ENCODE measurements around the gene ADTRP. TPM values are rescaled to one million over a fixed set of nuclear protein-coding genes. Genes with fewer than 3 reads are reported as not detected.

Gene ADTRP, protein sequence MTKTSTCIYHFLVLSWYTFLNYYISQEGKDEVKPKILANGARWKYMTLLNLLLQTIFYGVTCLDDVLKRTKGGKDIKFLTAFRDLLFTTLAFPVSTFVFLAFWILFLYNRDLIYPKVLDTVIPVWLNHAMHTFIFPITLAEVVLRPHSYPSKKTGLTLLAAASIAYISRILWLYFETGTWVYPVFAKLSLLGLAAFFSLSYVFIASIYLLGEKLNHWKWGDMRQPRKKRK
- total RNA-seq = not detected in 2 replicates
- not detected in 2 replicates for polyA plus RNA-seq

DNA sequence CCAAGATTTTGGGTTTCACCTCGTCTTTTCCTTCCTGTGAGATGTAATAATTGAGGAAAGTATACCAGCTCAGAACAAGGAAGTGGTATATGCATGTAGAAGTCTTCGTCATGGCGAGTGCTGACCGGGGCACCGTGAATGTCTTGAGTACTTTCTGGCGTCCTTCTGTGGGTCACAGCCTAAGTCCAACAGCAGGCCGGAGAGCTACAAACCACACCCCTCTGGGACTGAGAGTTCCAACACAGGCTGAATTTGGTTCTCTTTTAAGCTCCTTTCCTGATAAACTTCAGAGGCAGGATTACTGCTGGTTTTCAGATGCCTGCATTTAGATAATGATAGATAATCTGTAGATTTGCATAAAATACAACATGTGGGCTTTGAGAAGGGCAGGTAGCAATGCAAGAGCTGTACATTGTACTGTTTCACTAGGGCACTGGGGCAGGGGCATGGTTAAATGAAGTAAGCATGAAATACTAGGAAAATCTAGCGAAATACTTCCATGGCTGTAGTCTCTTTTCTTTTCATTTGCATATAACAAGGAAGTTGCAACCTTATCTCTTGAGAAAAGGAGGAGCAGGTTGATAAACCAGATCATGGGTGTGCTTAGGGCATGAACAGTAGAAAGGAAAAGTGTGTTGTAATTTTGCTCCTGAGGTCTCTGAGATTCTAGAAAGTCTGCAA, at the start of gene ADTRP:
ADTRP (minus strand) TSS at position 156 of the 681 bp plus-strand sequence; CDS start at position 112, 44 bp downstream.
- Histone ChIP-seq H3K9me3 (ENCODE audit: low read depth) (no peaks in the 10 kb centered on the region), H3K36me3 (no peaks in the 10 kb centered on the region), H3K27me3 (no peaks in the 10 kb centered on the region), H3K4me1 (ENCODE audit: low read depth) (no peaks in the 10 kb centered on the region), H3K4me3 (no peak within 1 kb of the TSS), H3K27ac (no peak within 1 kb of the TSS)
- DNase-seq (ENCODE audit: low read depth in 1 of 2, low spot score in 1 of 2) = no peak
- TF ChIP-seq, protein P1, sequence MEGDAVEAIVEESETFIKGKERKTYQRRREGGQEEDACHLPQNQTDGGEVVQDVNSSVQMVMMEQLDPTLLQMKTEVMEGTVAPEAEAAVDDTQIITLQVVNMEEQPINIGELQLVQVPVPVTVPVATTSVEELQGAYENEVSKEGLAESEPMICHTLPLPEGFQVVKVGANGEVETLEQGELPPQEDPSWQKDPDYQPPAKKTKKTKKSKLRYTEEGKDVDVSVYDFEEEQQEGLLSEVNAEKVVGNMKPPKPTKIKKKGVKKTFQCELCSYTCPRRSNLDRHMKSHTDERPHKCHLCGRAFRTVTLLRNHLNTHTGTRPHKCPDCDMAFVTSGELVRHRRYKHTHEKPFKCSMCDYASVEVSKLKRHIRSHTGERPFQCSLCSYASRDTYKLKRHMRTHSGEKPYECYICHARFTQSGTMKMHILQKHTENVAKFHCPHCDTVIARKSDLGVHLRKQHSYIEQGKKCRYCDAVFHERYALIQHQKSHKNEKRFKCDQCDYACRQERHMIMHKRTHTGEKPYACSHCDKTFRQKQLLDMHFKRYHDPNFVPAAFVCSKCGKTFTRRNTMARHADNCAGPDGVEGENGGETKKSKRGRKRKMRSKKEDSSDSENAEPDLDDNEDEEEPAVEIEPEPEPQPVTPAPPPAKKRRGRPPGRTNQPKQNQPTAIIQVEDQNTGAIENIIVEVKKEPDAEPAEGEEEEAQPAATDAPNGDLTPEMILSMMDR (IDR thresholded peaks at IDR 0.05; ENCODE audit: low read depth, low read length) = no peak

DNA sequence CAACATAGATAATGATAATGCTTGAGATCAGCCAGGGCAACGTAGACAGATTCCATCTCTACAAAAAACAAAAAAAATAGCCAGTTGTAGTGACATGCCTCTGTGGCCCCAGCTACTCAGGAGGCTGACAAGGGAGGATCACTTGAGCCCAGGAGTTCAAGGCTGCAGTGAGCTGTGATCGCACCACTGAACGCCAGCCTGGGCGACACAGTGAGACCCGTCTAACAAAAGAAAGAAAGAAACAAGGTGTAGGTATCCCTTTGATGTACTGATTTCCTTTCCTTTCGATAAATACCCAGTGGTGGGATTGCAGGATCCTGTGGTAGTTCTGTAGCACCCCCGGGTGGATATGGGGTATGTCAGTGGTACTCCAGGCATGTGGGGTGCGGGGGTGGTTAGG, 48.2 kb upstream of the ADTRP start:
- Histone ChIP-seq H3K27ac (no peak overlapping the region), H3K36me3 (no peaks in the 10 kb centered on the region), H3K27me3 (no peaks in the 10 kb centered on the region), H3K4me3 (no peak overlapping the region), H3K4me1 (ENCODE audit: low read depth) (peaks cover 14% of the 10 kb centered on the region), H3K9me3 (ENCODE audit: low read depth) (no peaks in the 10 kb centered on the region)
- TF ChIP-seq, protein P1 (IDR thresholded peaks at IDR 0.05; ENCODE audit: low read depth, low read length) = no peak
- DNase-seq (ENCODE audit: low read depth in 1 of 2, low spot score in 1 of 2) = no peak

DNA sequence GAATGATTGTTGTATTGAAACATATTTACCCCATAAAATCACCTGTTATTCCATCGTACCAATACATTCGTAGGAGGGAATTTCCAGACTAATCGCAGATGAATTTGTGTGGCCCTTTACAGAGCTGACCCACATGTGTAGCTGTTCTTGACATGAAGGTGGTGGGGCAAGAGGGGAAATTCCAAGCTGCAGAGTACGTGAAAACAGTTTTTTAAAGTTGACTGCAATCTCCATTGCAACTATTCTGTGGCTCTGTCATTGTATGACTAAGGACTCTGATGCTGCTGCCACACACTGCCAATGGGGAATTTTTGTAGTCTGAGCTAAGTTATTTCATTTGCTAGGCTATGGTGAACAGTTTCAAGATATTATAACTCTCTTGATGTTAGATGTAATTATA, 46.4 kb upstream of the ADTRP start:
- no peak overlapping the region for H3K4me3 ChIP-seq
- no peaks in the 10 kb centered on the region for H3K36me3 ChIP-seq
- H3K27me3 ChIP-seq = peaks cover 5% of the 10 kb centered on the region
- H3K4me1 ChIP-seq (ENCODE audit: low read depth) = peaks cover 12% of the 10 kb centered on the region
- peak in 1 of 2 donors; percentile 21 for DNase-seq (ENCODE audit: low read depth in 1 of 2, low spot score in 1 of 2)
- no peaks in the 10 kb centered on the region for H3K9me3 ChIP-seq (ENCODE audit: low read depth)
- no peak overlapping the region for H3K27ac ChIP-seq
- TF ChIP-seq, protein P1 (IDR thresholded peaks at IDR 0.05; ENCODE audit: low read depth, low read length) = no peak

DNA sequence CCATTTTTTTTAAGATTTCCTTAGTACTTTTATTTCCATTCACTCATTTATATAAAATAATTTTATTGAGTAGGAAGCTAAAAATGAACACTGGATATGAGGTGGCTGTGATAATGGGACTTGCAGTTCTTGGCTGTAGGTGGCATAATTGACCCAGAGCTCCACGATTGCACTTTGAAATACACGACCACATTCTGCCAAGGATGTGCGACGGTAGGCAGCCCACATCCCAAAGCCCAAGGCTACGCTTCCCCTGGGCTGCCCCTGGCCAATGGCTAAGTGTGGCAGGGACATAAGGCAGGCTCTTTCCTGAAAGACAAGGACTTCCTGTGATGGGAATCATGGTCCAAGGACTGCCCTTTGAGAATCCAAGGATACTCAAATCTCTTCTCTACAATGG, 43.7 kb upstream of the ADTRP start:
- no peak overlapping the region for H3K27ac ChIP-seq
- H3K27me3 ChIP-seq = peaks cover 6% of the 10 kb centered on the region
- H3K4me3 ChIP-seq = no peak overlapping the region
- TF ChIP-seq, protein P1 (IDR thresholded peaks at IDR 0.05; ENCODE audit: low read depth, low read length) = no peak
- no peaks in the 10 kb centered on the region for H3K9me3 ChIP-seq (ENCODE audit: low read depth)
- no peaks in the 10 kb centered on the region for H3K36me3 ChIP-seq
- H3K4me1 ChIP-seq (ENCODE audit: low read depth) = peaks cover 8% of the 10 kb centered on the region
- no peak for DNase-seq (ENCODE audit: low read depth in 1 of 2, low spot score in 1 of 2)

DNA sequence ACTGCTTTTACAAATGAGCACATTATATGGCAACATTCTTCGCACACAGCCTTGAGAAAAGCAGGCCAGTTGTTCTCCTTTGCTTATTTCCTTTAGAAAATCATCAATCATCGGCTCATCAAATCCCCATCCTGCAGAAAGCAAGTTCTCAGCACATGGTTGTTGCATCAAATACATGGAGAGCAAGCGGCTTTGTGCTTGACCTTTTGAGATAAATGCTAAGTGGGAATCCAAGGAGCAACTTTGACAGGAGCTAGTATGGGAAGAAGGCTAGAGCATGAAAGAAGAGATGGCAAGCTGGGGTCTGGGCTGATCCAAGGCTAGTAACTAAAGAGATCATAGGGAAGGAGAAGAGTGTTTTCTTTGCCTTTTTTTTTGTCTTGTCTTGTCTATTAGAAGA, 43.2 kb upstream of the ADTRP start:
- Histone ChIP-seq H3K27ac (no peak overlapping the region), H3K27me3 (peaks cover 6% of the 10 kb centered on the region), H3K36me3 (no peaks in the 10 kb centered on the region), H3K4me3 (no peak overlapping the region), H3K4me1 (ENCODE audit: low read depth) (peaks cover 8% of the 10 kb centered on the region), H3K9me3 (ENCODE audit: low read depth) (no peaks in the 10 kb centered on the region)
- TF ChIP-seq, protein P1 (IDR thresholded peaks at IDR 0.05; ENCODE audit: low read depth, low read length) = no peak
- peak in 1 of 2 donors; percentile 64 for DNase-seq (ENCODE audit: low read depth in 1 of 2, low spot score in 1 of 2)
